GM18868 (cell line): ENCODE data around the gene ZNF26.
"Not testable (repeated sequence)": the region's sequence is repeated elsewhere in the genome, so short reads cannot be mapped to it uniquely, and the experiment has no call there.

Source experiments
- ATAC-seq: cut with Tn5 transposase; IDR thresholded peaks from one replicate; pipeline ENCODE4 v1.9.1; 2021; ENCODE audit warnings: mild to moderate bottlenecking, moderate library complexity; ENCODE audit not compliant: unreplicated experiment

The ZNF26 gene

GRCh38 chr12:132986001-132986884, at the start of gene ZNF26:
TSS of gene ZNF26 (plus strand) at chr12:132986367. CDS start at chr12:132986841, 474 bp downstream.
- peak; percentile 97 for ATAC-seq

GRCh38 chr12:132936921-132937320, 49.2 kb upstream of the ZNF26 start:
- ATAC-seq, result not testable (repeated sequence)

GRCh38 chr12:132937476-132937875, 48.7 kb upstream of the ZNF26 start:
- no peak for ATAC-seq

DNA sequence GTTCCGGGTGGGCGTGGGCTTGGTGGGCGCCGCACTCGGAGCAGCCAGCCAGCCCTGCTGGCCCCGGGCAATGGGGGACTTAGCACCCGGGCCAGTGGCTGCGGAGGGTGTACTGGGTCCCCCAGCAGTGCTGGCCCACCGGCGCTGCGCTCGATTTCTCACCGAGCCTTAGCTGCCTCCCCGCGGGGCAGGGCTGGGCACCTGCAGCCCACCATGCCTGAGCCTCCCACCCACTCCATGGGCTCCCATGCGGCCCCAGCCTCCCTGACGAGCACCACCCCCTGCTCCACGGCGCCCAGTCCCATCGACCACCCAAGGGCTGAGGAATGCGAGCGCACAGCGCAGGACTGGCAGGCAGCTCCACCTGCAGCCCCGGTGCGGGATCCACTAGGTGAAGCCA, 47.4 kb upstream of the ZNF26 start:
- ATAC-seq, result not testable (repeated sequence)

DNA sequence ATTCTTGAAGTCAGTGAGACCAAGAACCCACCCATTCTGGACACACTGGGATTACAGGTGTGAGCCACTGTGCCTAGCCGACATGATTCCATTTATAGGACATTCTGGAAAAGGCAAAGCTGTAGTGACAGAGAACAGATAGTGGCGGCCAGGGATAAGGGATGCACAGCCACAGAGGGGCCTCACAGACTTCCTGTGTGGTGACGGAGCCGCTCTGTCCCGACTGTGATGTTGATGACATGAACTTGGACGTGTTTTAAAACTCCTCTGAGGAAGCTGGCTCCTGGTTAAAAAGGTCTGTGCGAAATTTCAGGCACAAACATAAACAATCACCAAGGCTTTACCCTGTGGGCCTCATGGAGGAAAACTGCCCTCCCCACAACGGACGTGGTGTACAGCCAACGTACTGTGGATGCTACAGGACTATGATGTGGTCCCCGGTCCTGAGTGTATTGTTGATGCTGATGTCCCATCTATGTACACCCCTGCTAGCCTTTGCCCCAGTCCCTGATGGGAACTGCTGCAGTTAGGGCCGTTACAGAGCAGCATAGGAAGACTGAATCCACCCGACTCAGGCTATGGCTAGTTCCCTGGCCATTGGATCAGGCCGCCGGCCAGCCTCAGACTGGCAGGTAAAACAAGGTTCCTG, 46.0 kb upstream of the ZNF26 start:
- ATAC-seq, result no peak

DNA sequence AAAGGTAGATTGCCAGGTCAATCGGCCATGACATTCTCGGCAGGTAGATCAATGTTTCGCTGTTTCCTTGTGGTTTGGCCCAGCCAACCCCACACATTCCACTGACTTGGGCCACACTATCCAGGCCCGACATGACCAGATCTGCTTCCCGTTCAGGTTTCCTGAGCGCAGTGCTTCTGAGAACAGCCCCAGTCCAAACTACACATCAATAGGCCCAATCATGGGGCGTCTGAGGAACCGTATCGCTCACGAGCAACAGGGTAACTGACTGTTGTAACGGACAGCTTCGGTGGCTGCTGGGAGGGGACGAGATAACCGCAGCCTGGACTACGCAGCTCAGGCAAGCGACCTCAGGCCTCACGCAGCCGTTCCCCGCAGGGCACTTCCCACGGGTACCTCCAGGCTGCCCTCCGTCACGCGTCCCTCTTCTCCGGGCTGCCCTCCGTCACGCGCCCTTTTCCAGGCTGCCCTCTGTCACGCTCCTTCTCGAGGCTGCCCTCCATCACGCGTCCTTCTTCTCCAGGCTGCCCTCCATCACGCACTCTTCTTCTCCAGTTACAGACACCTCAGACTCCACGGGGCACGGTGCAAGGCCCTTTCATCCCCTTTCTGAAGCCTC, 44.7 kb upstream of the ZNF26 start:
- no peak for ATAC-seq

GRCh38 chr12:132942611-132943010, 43.6 kb upstream of the ZNF26 start:
- ATAC-seq, result no peak

DNA sequence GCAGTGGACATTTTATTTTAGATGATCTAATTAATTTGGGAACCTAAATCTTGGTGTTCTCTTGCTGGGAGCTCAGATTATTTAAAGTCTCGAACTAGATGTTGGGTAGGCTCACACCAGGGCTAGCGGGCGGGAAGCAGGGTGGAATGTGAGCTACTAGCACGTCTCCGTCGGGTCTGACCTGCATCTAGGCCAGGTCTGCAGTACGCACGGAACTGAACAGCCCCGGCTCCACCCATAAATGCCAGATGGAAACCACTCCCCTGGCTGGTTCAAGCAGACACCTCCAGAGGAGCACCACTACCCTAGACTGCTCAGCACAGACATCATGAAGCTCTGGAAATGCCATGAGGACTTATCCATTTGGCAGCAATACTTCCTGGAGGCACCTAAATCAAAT, 40.4 kb upstream of the ZNF26 start:
- no peak for ATAC-seq

GRCh38 chr12:132946246-132946820, 39.8 kb upstream of the ZNF26 start:
- no peak for ATAC-seq

DNA sequence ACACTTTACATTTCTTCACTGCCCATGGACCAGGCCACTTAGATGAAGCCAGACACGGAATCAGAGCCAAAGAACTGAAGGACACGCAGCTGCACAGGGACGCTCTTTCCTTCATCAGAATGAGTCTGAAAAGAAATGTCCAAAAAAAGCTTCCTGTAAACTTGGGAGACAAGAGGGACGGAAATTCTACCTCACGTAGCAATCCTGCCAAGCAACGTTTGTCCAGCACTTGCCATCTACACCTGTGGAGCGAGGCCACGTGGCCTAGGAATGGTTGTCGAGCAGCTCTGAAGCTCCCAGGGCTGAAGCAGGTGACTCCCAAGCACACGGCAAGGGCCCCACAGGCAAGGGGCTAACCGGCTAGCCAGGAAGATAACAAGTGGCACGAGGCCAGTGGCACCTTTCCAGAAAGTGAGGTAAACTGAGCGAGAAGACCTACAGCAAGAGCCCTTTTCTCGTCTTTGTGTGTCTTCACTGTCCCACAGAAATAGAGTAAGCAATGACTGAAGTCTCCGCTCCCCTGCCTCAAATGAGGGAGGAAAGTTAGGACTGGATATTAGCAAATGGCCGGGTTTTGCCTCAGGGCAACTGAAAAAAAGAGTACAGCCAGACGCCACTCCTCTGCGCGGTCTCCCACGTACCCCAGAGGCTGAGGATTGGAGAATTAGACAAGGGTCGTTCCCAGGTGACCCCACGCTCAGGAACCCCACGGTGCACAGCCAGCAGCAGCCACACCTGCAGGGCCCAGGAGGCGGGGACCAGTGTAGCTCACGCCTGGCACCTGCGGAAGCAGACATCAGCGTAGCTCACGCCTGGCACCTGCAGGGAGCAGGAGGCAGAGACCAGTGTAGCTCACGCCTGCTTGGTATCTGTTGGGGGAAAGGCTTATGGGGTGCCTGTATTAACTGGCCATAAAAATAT, 37.8 kb upstream of the ZNF26 start:
- no peak for ATAC-seq

DNA sequence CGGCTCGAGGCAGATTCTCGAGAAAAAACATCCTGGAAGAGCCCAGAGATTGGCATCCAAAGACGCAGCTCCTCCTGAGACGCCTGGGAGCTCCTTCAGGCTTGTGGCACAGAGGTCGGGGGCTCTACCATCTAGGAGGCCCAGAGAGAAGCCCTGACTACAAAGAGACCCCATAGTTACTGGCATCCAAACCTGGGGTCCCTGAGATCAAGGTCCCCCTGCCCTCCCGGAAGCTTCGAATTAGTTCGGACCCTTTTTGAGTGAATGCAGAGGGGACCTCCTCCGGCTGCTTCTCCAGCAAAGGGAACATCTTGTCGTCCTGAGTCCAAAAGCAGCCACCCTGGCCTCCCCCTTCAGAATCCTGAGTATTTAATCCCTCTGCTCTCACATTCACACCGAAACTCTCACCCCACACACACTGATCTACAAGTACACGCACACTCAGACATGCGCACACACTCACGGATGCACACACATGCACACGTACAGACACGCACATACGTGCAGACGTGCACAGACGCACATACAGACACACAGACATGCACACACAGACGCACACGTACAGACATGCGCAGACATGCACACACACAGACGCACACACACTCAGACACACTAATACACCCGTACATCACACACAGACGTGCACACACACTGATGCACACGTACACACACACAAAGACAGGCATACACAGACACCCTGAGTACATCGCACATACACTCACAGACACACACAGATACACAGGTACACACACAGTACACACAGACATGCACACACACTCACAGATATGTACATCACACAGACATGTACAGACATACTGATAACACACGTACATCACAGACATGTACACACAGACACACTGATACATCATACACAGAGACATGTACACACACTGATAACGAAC, 36.0 kb upstream of the ZNF26 start:
- ATAC-seq, result no peak

DNA sequence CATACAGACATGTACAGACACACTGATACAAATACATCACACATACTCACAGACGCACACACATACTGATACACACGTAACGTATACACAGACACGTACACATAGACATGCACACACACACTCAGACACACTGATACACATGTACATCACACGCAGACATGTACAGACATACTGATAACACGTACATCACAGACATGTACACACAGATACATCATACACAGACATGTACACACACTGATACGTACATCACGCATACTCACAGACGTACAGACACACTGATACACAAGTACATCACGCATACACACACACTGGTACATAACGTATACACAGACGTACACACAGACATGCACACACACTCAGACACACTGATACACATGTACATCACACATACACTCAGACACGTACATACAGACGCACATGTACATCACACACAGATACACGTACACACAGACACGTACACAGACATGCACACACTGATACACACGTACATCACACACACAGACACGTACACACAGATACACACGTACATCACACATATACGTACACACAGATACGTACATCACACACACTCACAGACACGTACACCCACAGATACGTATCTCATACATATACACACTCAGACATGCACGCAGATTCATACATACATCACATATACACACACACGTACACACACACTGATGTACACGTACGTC, 35.2 kb upstream of the ZNF26 start:
- no peak for ATAC-seq

DNA sequence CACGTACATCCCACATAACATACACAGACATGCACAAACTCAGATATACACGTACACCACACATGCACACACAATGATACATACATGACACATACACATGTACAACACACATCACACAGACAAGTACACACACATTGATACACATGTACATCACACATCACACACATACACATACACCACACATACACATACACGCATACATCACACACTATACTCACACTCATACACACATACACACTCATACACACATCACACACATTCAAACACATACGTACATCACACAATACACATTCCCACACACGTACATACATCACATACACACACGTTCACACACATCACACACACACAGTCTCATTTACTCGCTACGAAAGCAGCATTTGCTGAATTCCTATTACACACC, 34.5 kb upstream of the ZNF26 start:
- ATAC-seq, result no peak

DNA sequence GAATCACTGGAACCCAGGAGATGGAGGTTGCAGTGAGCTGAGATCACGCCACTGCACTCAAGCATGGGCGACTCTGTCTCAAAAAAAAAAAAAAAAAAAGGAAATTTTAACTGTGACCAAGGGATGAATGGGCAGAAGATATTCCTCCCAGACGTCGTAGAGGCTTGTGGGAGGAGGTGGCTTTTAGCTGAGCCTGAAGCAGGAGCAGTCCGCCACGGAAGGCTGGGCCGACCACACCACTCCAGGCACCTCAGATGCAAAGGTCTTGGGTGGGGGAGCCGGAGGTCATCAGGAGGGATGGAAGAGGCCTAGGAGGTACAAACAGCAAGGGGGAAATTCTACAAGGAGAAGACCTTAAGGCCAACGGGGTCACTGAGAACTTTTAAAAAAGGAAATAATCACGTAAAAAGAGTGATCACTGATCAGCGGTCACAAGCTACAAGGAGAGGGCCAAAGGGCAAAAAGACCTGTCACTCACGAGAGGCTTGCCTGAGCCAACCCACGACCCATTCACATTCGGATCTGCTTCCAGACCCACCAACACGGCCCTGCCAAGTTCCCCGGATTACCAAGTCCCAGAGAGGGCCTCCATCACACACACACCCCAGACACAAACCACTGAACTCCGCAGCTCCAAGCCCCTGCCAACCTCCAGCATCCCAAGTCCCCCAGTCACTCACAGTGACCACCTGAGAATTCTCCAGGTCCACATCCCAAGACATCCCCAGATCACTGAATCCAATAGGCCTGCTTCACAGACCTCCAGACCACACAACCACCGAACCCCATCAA, 33.6 kb upstream of the ZNF26 start:
- no peak for ATAC-seq

- ATAC-seq, result no peak
Measured at GRCh38 chr12:132953163-132953425, 33.1 kb upstream of the ZNF26 start.

- ATAC-seq, result no peak
Measured at GRCh38 chr12:132953771-132954170, 32.4 kb upstream of the ZNF26 start.

DNA sequence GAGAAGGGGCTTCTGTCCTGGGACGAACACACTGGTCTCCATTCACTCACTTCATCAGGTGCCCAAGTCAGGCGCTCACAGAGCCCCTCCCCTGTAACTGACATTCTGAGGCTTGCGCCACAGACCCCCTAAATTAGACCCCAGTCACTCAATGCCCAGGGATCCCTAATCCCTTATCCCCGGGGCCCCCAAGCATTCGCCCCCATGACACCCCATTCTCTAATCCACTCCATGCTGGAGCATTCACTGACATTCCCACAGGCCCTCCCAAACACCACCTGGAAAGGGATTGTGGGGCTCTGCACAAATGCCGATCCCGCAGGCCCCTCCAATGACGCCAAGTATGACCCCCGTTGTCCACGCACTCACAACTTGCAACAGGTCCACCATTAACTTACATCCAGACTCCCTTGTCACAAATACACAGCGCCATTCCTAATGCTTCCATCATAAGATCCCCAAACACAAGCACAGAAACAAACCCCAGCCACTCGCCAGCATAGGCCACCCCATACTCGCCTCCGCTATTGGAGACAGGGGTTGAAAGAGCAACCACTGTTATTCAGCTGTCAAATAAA, 31.6 kb upstream of the ZNF26 start:
- ATAC-seq, result no peak
